Pulmonary artery endothelial cell (primary cell): ENCODE results near the gene TSPAN17. TPM values are rescaled to one million over a fixed set of nuclear protein-coding genes. Genes with fewer than 3 reads are reported as not detected.

Experiments
- DNase-seq: peaks from one replicate; pipeline ENCODE4 v3.0.0-alpha.2; 2011; ENCODE audit warnings: low read depth, low spot score
- total RNA-seq: library from RNA; depleted of rRNA; stranded (reverse); fragments of >200 nt; gene quantifications from 2 replicates; pipeline ENCODE4 v1.2.3, GENCODE V29; 2014

The TSPAN17 gene
- total RNA-seq, 1 donor from 2014 or later: 51.3 TPM

GRCh38 chr5:176659860-176660461 lies 12.7 kb downstream of the TSPAN17 start:
- DNase-seq: no peak

GRCh38 chr5:176660530-176660859 lies 13.2 kb downstream of the TSPAN17 start:
- no peak for DNase-seq

GRCh38 chr5:176660860-176661641 lies 13.8 kb downstream of the TSPAN17 start:
- peak; percentile 37 for DNase-seq

GRCh38 chr5:176661676-176662075 lies 14.4 kb downstream of the TSPAN17 start:
- DNase-seq: no peak

GRCh38 chr5:176662371-176663333 lies 15.4 kb downstream of the TSPAN17 start:
- DNase-seq: no peak

GRCh38 chr5:176663566-176663965 lies 16.3 kb downstream of the TSPAN17 start:
- DNase-seq: no peak

- no peak for DNase-seq
These were observed 17.2 kb downstream of the TSPAN17 start for GRCh38 chr5:176664479-176664878.

GRCh38 chr5:176664886-176665285 lies 17.6 kb downstream of the TSPAN17 start:
- DNase-seq: no peak

- DNase-seq: no peak
These were observed 18.2 kb downstream of the TSPAN17 start for GRCh38 chr5:176665517-176665916.

GRCh38 chr5:176667637-176668036 lies 20.4 kb downstream of the TSPAN17 start:
- no peak for DNase-seq

GRCh38 chr5:176670449-176670848 lies 23.2 kb downstream of the TSPAN17 start:
- DNase-seq: no peak

- no peak for DNase-seq
These were observed 24.1 kb downstream of the TSPAN17 start for GRCh38 chr5:176671399-176671798.

- no peak for DNase-seq
These were observed 24.8 kb downstream of the TSPAN17 start for GRCh38 chr5:176671890-176672747.

- no peak for DNase-seq
These were observed 26.6 kb downstream of the TSPAN17 start for GRCh38 chr5:176673651-176674583.

GRCh38 chr5:176674799-176675198 lies 27.5 kb downstream of the TSPAN17 start:
- DNase-seq: no peak

- DNase-seq: no peak
These were observed 28.5 kb downstream of the TSPAN17 start for GRCh38 chr5:176675676-176676360.

GRCh38 chr5:176676361-176676824 lies 29.1 kb downstream of the TSPAN17 start:
- no peak for DNase-seq

GRCh38 chr5:176677209-176677939 lies 30.1 kb downstream of the TSPAN17 start:
- DNase-seq: no peak

GRCh38 chr5:176678584-176678983 lies 31.3 kb downstream of the TSPAN17 start:
- DNase-seq: no peak
